A204.1 (cell line): ENCODE results near the gene BRF1.

Experiments used
- FAIRE-seq: peaks from 2 replicates; lab custom pipeline; 2012; peaks lifted over from hg19 to GRCh38; lab: Jason Lieb, UNC

BRF1 gene

DNA sequence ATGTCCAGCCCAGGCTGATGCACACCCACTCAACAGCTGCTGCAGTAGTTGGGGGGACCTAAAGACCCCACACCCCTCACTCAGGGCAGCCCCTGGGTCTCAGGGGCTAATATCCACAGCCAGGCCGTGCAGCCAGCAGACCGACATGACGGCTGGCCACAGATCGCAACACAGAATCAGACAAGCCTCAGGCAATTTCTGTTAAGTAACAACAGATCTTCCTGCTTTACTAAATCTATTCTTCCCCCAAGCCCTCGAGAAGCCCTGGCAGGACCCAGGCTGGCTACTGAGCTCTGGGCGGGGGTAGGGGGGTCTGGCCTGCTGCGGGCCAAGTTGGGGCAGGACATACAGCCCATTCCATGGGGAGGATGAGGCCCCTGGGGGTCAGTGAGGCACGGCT, 91.7 kb downstream of the BRF1 start:
- FAIRE-seq = no peak

DNA sequence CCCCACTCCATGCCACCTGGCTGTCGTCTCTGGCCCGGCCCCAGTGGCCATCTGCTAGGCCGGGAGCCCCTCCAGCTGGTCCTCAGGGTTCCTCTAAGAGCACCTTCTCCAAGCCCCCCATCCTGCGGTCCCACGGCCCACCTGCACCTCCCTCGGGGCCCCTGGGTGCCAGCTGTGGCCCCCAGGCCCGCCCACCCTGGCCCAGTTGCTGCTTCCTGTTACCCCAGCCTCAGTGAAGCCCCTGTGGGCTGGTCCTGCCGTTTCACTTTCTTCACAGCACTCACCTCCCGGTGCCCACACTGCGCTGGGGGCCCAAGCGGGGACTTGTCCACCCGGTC, 92.1 kb downstream of the BRF1 start:
- FAIRE-seq = no peak

DNA sequence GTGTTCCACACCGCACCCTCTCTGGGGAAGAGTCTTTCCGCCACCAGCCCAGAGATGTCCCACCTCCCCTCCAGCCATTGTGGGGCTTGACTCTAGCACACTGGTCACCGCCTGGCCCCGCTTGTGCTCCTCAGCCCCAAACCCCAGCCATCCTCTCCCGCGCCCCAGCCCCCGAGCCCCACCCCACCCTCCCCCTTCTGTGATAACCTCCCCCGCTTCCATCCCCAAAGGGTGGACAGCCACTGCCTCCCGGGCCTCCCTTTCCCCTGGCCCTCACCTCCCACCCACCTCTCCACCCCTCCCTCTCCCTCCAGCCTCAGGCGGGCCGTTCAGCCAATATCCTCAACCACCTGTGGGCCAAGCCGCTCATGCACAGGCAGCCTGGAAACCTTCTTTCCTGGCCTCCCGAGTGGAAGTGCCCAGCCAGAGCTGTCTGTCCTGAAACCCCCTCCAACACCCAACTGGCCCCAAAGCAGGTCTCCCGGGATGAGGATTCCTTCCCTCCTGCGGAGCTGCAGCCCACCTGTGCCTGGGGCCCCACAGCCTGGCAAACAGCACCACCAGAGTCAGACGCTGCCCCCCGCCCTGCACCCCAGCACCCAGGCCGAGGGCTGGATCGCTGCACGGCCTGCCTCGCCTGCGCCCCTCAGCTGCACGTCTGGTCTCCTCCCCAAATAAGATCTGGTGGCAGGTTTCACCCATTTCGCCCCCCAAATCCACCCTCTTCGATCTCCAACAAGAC, 92.6 kb downstream of the BRF1 start:
- FAIRE-seq = no peak

DNA sequence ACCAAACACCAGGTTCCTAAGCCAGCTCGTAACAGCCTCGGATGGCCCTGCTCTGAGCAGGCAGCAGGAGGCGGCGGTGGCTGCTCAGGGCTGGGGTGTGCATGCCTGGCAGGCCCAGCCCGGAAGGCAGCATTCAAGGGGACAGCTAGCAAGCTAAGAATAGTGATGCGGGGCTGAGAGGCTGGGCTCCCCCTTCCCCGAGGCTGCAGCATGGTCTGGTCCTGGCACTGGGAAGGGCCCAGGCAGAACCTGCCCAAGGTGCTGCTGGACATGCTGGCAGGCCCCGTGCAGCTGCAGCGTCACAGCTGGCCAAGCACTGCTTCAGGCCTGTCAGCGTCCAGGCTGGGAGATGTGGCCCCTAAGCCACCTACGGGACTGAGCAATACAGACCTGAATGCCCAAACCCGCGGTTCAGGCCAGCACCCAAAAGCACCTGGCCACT, 93.3 kb downstream of the BRF1 start:
- no peak for FAIRE-seq

DNA sequence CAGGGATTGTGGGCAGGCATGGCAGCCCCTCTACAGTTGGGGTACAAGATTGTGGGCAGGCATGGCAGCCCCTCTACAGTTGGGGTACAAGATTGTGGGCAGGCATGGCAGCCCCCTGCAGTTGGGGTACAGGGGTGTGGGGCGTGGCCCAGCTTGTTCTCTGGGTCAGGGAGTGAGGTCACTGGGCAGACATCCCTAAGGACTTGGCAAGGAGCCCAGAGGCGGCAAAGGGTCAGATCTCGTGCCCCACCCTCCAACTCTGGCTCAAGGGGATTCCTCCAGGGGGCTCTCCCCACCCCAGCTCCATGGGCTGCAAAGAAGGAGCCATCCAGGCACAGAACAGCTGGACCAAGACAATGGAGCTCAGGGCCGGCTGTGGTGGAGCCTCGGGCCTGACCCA, 93.9 kb downstream of the BRF1 start:
- no peak for FAIRE-seq

DNA sequence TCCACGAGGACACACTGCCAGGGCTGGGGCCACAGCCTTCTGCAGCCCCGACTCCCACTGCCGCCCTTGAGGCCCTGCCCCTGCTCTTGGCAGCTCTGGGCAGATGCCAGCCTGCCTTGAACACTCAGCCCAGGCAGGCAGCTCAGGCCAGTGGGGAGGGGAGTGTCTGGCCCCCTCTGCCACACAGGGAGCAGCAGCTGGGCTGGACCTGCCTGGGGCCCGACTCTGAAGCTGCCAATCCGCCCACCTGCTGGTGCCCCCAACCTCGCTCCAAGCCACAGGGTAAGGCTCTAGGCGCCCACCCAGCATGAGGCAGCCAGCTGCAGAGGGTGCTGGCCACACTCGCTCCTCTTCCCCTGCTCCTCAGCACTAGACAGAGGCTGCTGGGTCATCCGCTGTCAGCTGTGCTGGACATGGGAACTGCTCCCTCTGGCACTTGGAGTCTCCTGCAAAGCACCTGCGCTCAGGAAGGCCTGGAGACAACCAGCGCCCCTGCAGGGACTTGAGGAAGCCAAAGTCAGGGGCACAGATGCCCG, 95.1 kb downstream of the BRF1 start:
- FAIRE-seq = no peak

DNA sequence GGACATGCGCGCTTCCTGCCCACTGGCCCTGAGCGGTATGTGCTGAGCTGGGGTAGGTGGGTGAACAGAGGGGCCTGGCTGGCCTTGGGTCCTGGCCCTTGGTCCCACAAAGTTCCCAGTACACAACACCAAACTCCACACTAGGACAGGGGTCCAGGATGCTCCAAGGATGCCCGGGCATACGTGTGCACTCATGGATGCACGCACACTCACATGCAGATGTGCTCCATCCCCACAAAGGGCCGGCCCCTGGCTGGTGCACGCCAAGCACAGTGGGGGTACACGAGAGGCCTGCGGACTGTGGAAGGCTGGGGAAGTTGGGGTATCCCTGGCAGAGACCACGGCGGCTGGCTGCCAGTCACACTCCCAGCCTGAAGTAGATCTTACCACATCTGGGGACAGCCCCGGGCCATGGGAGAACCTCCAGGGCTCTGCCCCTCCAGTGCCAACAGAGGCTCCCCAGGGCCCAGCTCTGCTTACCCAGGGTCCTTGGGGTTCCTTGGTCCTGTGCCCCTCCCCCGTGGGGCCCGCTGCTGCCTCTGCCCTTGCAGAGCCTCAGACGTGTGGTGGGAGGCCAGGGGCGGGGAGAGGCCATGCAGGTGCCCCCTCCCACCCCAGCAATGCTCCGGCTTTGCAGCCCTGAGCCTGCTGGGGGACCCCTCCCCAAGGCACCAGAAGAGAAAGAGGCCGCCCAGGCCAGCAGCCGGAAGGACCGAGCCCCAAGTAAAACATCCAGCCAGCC, 95.7 kb downstream of the BRF1 start:
- FAIRE-seq = no peak

DNA sequence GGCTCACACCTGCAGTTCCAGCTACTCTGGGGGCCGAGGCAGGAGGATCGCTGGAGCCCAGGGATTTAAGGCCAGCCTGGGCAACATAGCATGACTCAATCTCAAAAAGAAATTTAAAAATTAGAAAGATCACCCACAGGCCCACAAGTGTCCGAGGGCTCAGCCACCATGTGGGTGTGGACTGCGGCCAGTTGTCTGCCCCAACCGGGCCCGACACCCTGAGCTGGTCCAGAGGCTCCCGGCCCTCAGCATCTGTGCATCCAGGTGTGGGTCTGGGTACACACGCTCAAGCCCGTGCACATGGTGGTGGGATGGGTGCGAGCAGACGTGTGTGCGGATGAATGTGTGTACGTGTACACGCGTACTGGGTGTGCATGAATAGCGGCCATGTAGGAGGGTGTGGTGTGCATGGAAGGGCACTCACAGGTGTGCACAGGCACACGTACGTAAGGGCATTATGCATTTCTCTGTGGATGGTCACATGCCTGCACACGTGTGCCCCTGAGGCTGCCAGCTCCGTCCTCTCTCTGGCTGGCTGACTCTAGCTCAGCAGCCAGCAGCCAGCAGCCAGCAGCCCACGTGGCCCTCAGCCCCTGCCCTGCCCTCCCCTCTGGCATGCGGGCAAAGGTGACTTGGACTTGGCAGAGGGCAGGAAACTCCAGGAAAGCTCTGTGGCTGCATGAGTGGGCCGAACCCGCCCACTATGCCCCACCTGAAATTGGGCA, 96.4 kb downstream of the BRF1 start:
- no peak for FAIRE-seq

DNA sequence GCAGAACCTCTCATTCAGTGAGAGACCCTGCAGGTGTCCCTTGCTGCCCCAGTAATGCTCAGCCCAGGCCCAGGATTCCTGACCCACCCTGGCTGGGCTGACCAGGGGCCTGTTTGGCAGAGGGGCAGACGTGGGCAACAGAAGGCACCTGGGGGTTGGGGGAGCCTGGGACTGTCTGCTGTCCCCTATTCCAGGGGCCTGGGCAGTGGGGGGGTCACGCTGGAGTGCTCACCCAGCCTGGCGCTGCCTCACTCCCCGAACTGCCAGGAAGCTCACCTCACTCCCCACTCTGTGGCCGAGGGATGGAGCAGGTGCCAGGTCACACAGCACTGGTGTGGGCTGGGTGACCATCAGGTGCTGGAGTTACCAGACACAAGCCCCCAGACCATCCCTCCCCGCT, 97.1 kb downstream of the BRF1 start:
- no peak for FAIRE-seq

DNA sequence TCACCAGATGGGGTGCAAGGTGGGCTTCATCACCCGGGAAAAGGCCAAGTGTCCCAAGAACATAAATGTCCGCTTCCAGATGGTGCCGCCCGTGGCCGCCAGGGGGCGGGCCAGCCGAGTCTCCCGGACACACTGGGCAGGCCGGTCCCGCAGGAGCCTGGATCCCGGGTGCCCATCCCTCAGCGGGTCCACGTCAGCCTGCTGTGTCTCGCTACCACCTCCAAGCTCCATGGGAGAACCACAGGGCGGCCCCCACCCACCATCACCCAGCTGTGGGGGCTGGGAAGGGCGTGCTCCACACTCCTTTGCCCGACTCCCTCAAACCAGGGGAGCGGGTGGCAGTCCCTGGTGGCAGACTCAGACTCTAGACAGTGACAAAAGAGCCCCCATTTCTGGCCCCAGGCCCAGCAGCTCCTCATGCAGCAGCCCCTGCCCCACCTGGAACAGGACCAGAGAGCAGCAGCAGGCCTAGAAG, 97.7 kb downstream of the BRF1 start:
- FAIRE-seq = no peak

DNA sequence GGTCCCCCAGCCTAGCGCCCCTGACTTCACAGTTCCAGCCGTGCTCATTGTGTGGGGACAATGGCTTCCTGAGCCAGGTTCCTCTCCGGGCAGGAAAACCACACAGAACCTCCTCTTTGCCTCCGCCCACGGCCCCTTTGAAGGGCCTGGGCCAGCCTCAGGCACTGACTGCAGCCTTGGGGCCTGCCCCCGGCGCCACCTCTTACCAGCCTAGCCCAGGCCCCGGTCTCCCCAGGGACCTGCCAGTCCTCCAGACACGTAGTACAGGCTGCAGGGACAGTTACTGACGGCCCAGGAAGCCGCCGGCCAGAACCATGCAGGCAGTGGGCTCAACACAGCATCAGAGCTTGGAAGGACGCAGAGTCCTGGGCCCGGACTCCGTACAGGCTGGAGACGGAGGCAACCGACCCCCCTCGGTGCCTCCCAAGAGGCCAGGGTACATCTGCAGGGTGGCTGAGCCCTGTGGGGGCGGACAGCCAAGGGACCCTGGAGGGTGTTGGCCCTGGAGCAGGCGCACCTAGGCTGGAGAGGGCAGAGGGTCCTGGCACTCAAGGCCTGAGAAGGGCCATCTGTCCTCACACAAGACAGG, 98.8 kb downstream of the BRF1 start:
- no peak for FAIRE-seq

DNA sequence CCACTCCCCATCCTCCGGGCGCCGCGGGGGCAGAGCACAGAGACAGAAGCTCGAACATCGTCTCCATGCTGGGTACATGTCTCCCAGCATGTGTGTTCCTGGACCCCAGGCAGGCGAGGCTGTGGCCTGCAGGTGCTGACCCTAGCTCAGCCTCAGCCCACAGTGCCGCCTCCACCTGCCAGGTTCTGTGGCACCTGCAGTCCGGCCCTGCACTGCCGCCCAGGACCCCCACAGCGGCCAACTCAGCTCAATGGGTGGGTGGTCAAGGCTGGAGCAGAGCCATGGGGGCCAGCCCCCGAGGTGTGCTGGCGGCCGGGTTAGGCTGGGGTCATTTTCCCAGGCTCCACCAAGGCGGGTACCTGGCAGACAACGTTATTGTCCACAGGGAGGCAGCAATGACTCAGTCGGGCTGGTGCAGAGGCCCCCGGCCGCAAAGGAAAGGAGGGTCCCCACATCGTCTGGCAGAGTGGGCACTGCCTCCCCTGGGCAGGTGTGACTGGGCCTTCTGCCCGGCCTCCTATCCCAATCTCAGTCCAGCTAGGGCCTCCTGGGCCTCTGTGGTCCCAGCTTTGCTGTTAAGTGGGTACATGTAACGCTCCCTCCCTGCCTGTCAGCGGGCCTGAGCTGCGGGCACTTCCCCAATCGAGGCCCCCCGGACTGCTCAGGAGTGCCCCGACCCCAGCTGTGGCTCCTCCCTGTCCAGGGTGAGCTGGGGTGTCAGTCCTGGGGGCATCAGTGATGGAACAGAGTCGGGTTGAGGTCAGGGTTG, 99.5 kb downstream of the BRF1 start:
- FAIRE-seq = no peak

DNA sequence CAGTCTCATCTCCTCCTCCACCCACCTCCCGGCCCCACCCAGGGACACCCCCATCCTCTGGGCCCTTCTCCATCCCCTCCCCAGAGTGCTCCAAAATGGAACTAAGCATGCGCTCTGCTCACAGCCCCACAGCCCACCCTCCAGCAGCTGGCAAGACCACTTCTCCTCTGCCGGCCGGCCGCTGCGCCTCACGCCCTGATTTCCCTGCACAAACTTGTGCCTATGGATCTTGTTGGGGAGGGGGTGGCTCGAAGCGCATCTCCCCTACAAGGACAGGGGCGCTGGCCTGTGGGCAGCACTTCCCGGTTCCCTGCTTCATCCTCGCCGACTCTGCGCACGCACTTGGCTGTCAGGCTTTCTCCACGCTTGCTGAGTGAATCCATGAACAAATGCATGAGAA, 100.2 kb downstream of the BRF1 start:
- no peak for FAIRE-seq

DNA sequence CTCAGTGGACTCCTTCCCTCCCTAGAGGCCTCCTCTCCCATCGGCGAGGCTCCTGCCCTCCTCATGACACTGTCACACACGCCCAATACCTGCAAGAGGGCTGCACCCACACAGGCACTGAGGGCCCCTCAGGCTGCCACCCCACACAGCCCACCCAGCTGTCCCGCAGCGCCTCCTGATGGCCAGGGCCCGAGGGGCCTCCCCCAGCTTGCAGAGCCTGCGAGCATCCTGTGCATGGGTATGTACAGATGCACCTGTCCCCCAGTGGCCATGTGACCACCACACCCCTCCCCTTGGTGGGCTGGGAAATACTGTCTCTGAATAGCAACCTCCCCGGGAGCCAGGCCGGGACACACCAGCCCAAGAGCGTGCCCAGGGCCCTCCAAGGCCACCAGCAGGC, 100.7 kb downstream of the BRF1 start:
- FAIRE-seq = no peak

DNA sequence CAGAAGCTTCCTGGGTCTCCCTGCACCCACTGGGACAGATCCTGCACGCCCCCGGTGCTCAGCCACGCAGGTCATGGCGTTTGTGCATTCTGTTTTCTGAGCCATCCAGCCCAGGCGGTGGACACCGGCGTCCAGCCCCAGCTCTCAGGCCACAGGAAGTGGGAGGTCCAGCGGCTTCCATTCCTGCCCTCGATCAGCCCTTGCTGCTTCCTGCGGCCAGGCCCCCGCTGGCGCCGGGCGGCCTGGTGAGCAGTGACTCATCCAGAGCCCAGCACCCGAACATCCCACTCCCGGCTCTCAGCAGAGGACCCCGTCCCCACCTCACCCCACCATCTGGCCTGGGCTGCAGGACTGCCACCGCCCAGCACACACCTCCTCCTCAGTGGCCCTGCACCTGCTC, 101.7 kb downstream of the BRF1 start:
- FAIRE-seq = no peak

DNA sequence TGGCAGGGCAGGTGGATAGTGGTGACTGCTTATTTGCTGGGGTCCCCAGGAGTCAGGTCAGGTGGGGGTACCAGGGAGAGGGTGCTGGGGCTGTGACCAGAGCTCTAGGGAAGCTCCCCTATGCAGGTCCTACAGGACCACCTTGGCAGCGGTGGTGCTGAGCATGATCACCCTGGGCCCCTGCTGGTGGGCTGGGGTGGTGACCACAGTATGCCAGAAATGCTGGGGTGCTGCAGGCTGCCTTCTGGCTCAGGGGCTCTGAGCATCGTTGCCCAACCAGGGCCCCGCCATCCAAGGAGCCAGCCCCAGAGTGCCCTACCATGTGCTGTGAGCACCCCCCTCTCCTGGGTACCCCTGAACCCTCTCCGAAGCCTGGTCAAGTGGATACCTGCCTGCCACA, 102.2 kb downstream of the BRF1 start:
- no peak for FAIRE-seq

DNA sequence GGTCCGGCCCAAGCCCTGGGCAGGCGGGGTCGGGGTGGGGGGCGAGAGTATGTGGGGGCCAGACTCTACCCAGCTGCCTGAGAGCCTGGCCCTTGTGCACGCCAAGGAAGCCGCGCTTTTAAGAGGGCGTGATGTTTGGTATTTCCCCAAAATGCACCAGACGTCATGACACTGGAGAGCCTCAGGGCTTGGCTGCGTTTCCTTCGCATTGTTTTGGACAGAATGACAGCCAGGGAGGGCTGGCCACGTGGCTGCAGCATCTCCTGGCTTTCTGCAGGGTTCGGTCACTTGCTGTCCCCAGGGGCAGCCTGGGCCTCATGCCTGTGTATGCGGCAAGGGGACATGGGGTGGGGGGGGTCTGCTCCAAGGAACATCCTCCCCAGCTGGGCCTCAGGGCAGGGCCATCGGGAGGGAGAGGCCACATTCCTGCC, 103.6 kb downstream of the BRF1 start:
- FAIRE-seq = no peak

DNA sequence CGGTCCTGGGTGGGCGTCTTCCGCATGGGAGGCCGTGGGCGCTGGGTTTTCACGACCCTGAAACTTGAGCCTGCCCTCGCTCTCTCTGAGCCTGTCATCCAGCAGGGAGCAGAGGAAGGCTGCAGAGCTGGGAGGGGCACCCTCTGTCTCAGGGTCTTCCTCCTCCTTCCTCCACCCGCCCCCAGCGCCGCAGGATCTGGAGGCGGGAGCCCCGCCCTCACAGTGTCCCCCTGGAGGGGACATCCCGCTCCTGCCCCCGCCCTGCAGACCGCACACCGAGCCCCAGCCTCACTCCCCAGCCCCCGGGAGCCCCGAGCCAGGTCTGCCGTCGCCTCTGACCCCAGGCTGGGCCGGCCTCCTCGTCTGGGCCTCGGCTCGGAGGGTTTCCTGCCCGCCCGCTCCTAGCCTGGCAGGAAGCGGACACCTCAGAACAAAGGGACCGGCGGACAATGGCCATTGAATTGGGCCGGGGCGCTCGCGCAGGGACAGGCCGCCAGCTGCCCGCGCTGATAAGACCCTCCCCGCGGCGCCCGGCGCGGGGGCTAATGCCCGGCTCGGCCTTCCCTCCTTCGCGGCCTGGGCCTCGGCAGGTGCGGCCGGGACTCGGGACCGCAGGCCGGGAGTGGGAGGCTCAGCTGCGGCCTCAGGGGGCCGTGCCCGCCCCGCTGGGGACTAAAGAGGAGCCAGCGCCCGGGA, 104.4 kb downstream of the BRF1 start:
- no peak for FAIRE-seq

DNA sequence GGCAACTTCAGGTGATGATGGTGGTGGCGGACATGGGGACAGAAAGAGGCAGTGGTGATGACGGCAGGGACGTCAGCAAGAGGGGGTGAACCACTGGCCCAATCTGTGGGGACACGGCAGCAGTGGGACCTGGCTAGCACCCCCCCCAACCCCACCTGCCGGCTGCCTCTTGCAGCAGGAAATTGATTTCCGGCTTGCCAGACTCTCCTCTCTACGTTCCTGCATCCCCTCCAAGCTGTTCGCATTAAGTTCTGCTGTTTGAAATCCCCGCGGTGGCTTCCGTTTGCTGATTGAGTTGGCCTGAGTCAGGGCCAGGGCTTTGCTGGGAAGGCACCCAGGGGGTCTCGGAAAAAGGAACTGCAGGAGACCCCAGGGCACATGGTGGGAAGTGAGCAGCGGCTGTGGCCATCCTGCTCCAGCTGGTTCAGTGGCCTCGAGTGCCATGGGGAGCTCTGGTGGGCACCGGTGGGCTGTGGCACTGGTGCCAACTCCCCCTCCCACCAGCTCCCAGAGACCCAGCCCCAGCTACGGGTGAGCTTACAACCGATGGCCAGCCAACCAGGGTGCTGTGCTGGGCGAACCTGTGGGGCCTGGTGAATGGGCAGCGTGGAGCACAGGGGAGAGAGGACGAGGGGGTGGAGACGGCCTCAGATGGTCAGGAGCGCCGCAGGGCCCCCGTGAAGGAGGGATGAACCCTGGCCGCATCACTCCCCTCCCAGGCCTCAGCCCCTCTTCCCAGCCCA, 105.1 kb downstream of the BRF1 start:
- FAIRE-seq = no peak

DNA sequence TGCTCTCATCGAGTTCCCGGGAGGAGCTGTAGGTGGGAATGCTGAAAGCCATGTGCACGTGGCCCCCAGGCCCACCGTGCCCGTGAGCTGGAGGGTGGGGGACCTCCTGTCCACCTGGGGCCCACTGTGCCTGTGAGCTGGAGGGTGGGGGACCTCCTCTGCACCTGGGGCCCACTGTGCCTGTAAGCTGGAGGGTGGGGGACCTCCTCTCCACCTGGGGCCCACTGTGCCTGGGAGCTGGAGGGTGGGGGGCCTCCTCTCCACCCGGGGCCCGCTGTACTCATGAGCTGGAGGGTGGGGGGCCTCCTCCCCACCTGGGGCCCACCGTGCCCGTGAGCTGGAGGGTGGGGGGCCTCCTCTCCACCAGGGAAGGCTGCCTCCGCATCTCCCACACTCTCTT, 105.8 kb downstream of the BRF1 start:
- no peak for FAIRE-seq
